HEK293T (cell line): ENCODE data around the gene MYO15B.

Experiments
- ELF4 ChIP-seq: fragments of 450-650 bp; IDR thresholded peaks from 2 replicates; pipeline ENCODE4 v1.6.1; 2017; ENCODE audit warnings: antibody characterized with exemption
- FOXA1 ChIP-seq: fragments of 450-650 bp; IDR thresholded peaks from 2 replicates; pipeline ENCODE4 v1.6.1; 2016; ENCODE audit warnings: mild to moderate bottlenecking
- FOXM1 ChIP-seq: fragments of 450-650 bp; IDR thresholded peaks from 2 replicates; pipeline ENCODE4 v1.6.1; 2017; ENCODE audit warnings: mild to moderate bottlenecking, borderline replicate concordance
- PKNOX1 ChIP-seq: fragments of 450-650 bp; IDR thresholded peaks from 2 replicates; pipeline ENCODE4 v1.6.1; 2016
- SP1 ChIP-seq: fragments of 450-650 bp; IDR thresholded peaks from 2 replicates; pipeline ENCODE4 v1.6.1; 2017

- TF ChIP-seq FOXA1 (no peak), SP1 (no peak), ELF4 (no peak), PKNOX1 (no peak), FOXM1 (no peak)
Observed at GRCh38 chr17:75632863-75633485, 45.4 kb downstream of the MYO15B start, which contains the start of gene SMIM5.
